ENCODE results near the gene FRMPD2. TPM values are rescaled to one million over a fixed set of nuclear protein-coding genes. Genes with fewer than 3 reads are reported as not detected.
A peak's percentile ranks its signal among the peaks of the same experiment; 100 is the strongest.

FRMPD2 gene
- polyA plus RNA-seq, 1 of the 3 experiments (the other 2 are of a cell fraction) = 0.02 TPM

- TF ChIP-seq CHD2 (IDR thresholded peaks at IDR 0.05; ENCODE audit: low read length, partially characterized antibody) = no peak
Measured at GRCh38 chr10:48252354-48252650, 22.2 kb downstream of the FRMPD2 start (continued).

DNA sequence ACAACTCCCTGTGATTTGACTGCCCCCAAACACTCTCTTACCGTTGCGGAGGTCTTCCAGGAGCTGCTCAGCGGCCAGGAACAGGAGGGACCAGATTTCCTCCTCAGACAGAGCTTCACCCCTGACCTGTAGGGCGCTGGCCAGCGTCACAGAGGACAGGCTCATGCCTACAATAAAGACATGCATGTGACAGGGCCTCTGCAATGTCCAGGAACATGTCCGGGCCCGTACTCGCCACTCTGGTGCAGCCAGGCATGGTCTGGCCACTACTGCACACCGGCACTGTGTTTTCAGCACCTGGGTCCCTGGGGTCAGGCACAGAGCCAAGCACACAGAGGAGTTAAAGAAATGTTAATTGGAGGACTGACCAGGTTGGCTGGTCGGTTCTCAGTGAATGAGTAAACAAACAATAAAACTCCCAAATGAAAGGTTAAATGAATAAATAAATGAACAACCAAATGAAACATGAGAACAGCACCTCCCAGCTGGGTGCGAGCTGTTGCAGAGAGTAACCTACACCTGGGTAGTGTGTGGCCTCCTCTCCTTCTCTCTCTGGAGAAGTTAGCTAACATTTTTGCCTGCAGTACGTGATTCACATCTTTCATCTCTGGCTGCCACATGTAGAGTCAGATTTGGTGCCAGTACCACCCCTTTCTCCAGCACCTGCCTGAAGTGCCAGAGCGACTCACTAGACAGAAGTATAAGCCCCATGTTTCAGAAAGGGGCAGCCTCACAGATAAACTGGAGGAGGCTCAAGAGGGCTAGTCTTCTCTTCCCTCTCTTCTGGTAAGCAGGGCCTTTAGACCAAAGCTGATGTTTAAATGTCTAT lies 22.8 kb downstream of the FRMPD2 start:
- H3K27ac ChIP-seq (ENCODE audit: low read depth in 2 of 2, low read length in 1 of 2) = peak overlapping the region in 1 of 2 experiments; percentile 16; a peak in 1 of 4 replicates
- TF ChIP-seq GATA2 (CRISPR knock-in tag; IDR thresholded peaks at IDR 0.05) = no peak
- no peak for TF ChIP-seq JUND (IDR thresholded peaks at IDR 0.05)
- no peak for TF ChIP-seq TAF1 (IDR thresholded peaks at IDR 0.05; ENCODE audit: borderline replicate concordance, low read depth, low read length)
- no peak for DNase-seq

DNA sequence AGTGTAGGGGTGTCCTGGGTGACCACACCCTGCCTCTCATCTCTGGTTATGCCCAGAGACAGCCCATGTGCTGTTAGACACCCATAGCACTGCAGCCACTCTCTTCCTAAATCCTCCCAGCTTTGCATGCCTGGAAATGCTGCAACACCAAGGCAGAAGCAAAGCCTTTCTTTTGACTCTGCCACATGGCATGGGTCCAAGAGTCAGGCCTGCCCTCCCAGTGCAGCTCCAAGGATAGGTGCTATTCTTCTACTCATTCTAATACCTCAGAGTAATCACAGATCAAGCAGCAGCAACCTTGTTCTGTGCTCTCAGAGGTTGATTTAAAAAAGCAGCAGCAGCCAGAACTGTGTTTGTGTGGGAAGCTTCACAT lies 23.4 kb downstream of the FRMPD2 start:
- Histone ChIP-seq H3K4me1 (ENCODE audit: control insufficient read depth in 1 of 2, insufficient read depth in 2 of 2, low read depth in 1 of 2, low read length in 1 of 2) (peaks cover 4 to 12% of the 10 kb centered on the region in 2 experiments; a peak in 1 of 4 replicates), H3K4me2 (no peak overlapping the region), H3K36me3 (replicated peaks in 1 of 2; ENCODE audit: control insufficient read depth in 1 of 2, insufficient read depth in 2 of 2, low read length in 1 of 2) (no peaks in the 10 kb centered on the region), H3F3A (replicated peaks; ENCODE audit: insufficient read depth) (no peaks in the 10 kb centered on the region), H3K27ac (ENCODE audit: low read depth in 2 of 2, low read length in 1 of 2) (no peak overlapping the region; a peak in 1 of 4 replicates), H3K9me2 (no peaks in the 10 kb centered on the region), H3K4me3 (ENCODE audit: low read depth in 2 of 2, low read length in 1 of 2) (no peak overlapping the region), H4K20me1 (ENCODE audit: insufficient read depth) (no peaks in the 10 kb centered on the region), H2AFZ (ENCODE audit: low read depth) (no peak overlapping the region), H3K27me3 (ENCODE audit: insufficient read depth) (no peaks in the 10 kb centered on the region), H3K9me3 (no peaks in the 10 kb centered on the region), H3K79me2 (ENCODE audit: insufficient read depth) (no peaks in the 10 kb centered on the region), H3K9ac (no peak overlapping the region)
- ChIA-PET POLR2A (no interaction called here), CTCF (no interaction called here)
- no peak for DNase-seq
- TF ChIP-seq RXRA (IDR thresholded peaks at IDR 0.05; ENCODE audit: borderline replicate concordance, low read depth) (no peak), GATA2 (CRISPR knock-in tag; IDR thresholded peaks at IDR 0.05) (no peak), POLR2AphosphoS5 (IDR thresholded peaks at IDR 0.05; ENCODE audit: low read depth, low read length) (no peak), RCOR1 (IDR thresholded peaks at IDR 0.05; ENCODE audit: low read length) (no peak), RAD21 (IDR thresholded peaks at IDR 0.05; ENCODE audit: low read length) (no peak), TCF12 (IDR thresholded peaks at IDR 0.05) (no peak), SIN3A (IDR thresholded peaks at IDR 0.05; ENCODE audit: borderline replicate concordance, low read depth, low read length) (no peak), JUND (IDR thresholded peaks at IDR 0.05) (no peak), FOXM1 (IDR thresholded peaks at IDR 0.05; ENCODE audit: low read depth) (no peak), ELF1 (IDR thresholded peaks at IDR 0.05) (no peak)

More for the DNA sequence above, 22.8 kb downstream of the FRMPD2 start:
- H3K79me2 ChIP-seq (ENCODE audit: insufficient read depth) = no peaks in the 10 kb centered on the region
- no peak overlapping the region for H3K9ac ChIP-seq
- POLR2A ChIA-PET = no interaction called here
- H3K4me2 ChIP-seq = no peak overlapping the region
- peaks cover 4 to 12% of the 10 kb centered on the region in 2 experiments; a peak in 1 of 4 replicates for H3K4me1 ChIP-seq (ENCODE audit: control insufficient read depth in 1 of 2, insufficient read depth in 2 of 2, low read depth in 1 of 2, low read length in 1 of 2)
- H3K9me3 ChIP-seq = no peaks in the 10 kb centered on the region
- H2AFZ ChIP-seq (ENCODE audit: low read depth) = no peak overlapping the region
- no peak overlapping the region for H3K4me3 ChIP-seq (ENCODE audit: low read depth in 2 of 2, low read length in 1 of 2)
- no peaks in the 10 kb centered on the region for H3K27me3 ChIP-seq (ENCODE audit: insufficient read depth)
- no peaks in the 10 kb centered on the region for H4K20me1 ChIP-seq (ENCODE audit: insufficient read depth)
- H3K9me2 ChIP-seq = no peaks in the 10 kb centered on the region
- H3K36me3 ChIP-seq (replicated peaks in 1 of 2; ENCODE audit: control insufficient read depth in 1 of 2, insufficient read depth in 2 of 2, low read length in 1 of 2) = no peaks in the 10 kb centered on the region
- CTCF ChIA-PET = interaction anchor here (0.8 kb wide), 1 partner anchor 39 kb away, joined by 4 read pairs; no protein-coding TSS in a partner anchor
- H3F3A ChIP-seq (replicated peaks; ENCODE audit: insufficient read depth) = no peaks in the 10 kb centered on the region
- WGBS (ENCODE audit: low lambda C conversion rate) = 63% methylated on average over 9 of the region's 13 CpGs
